PC-3 (cell line): ENCODE data around the gene OR2F2. TPM values are rescaled to one million over a fixed set of nuclear protein-coding genes. Genes with fewer than 3 reads are reported as not detected.

Source experiments
- ATAC-seq: fragments of 200-7000 bp; cut with Tn5 transposase; 2 replicates; pipeline ENCODE4 v1.9.1; 2020; ENCODE audit warnings: mild to moderate bottlenecking, moderate library complexity
- BruUV-seq: library from RNA; stranded (reverse); fragments of 400-500 nt; replicated peaks from 2 replicates; lab custom pipeline; 2021; lab: Mats Ljungman, UMichigan
- CTCF ChIA-PET: fragments of 300-600 bp; sonication (Branson Sonifier 250); formaldehyde crosslinking; loops from one replicate; lab custom pipeline; 2022; ENCODE audit warnings: antibody characterized with exemption; lab: Charles Lee
- POLR2A ChIA-PET: fragments of 300-600 bp; sonication (Branson Sonifier 250); formaldehyde crosslinking; loops from one replicate; lab custom pipeline; 2022; ENCODE audit warnings: antibody characterized with exemption; ENCODE audit not compliant: unreplicated experiment; lab: Charles Lee
- DNase-seq: peaks from one replicate; pipeline ENCODE4 v3.0.0-alpha.2; 2015
- H2AFZ ChIP-seq: fragments of 300-600 bp; sonication (generic); 2 replicates; pipeline ENCODE4 v1.6.0; 2016; ENCODE audit warnings: antibody characterized with exemption, low read length
- H3F3A ChIP-seq: fragments of 300-600 bp; sonication (generic); one replicate; pipeline ENCODE4 v1.6.0; 2017; ENCODE audit warnings: antibody characterized with exemption, low read length, control low read depth, mild to moderate bottlenecking; ENCODE audit not compliant: unreplicated experiment
- H3K27ac ChIP-seq: fragments of 300-600 bp; sonication (generic); 2 replicates; pipeline ENCODE4 v1.5.1; 2016; ENCODE audit warnings: mild to moderate bottlenecking, low read length
- H3K27me3 ChIP-seq: fragments of 300-600 bp; sonication (generic); 2 replicates; pipeline ENCODE4 v1.6.1; 2016; ENCODE audit warnings: low read length, mixed read lengths
- H3K36me3 ChIP-seq: fragments of 300-600 bp; sonication (generic); 2 replicates; pipeline ENCODE4 v1.6.1; 2016; ENCODE audit warnings: low read depth, mixed run types, low read length, mixed read lengths
- H3K4me1 ChIP-seq: fragments of 300-600 bp; sonication (generic); 2 replicates; pipeline ENCODE4 v1.5.1; 2016; ENCODE audit warnings: low read length; ENCODE audit not compliant: insufficient read depth
- H3K4me2 ChIP-seq: fragments of 300-600 bp; sonication (generic); 2 replicates; pipeline ENCODE4 v1.6.0; 2016; ENCODE audit warnings: low read length
- H3K4me3 ChIP-seq: fragments of 300-600 bp; sonication (generic); 2 replicates; pipeline ENCODE4 v1.5.1; 2016; ENCODE audit warnings: mild to moderate bottlenecking, low read length, mixed read lengths
- H3K79me2 ChIP-seq: fragments of 300-600 bp; sonication (generic); 2 replicates; pipeline ENCODE4 v1.6.1; 2017; ENCODE audit warnings: low read length, mixed read lengths
- H3K9ac ChIP-seq: fragments of 300-600 bp; sonication (generic); 2 replicates; pipeline ENCODE4 v1.6.0; 2016; ENCODE audit warnings: mild to moderate bottlenecking, low read length
- H3K9me2 ChIP-seq: fragments of 300-600 bp; sonication (generic); replicated peaks from 2 replicates; pipeline ENCODE4 v1.6.1; 2016; ENCODE audit warnings: mixed run types, low read length, mixed read lengths
- H3K9me3 ChIP-seq: fragments of 300-600 bp; sonication (generic); 2 replicates; pipeline ENCODE4 v1.6.1; 2016; ENCODE audit warnings: low read length, mixed read lengths
- H4K20me1 ChIP-seq: fragments of 300-600 bp; sonication (generic); 2 replicates; pipeline ENCODE4 v1.6.1; 2016; ENCODE audit warnings: low read length, mixed read lengths
- EZH2 ChIP-seq: fragments of 300-600 bp; sonication (generic); IDR thresholded peaks from one replicate; pipeline ENCODE4 v1.6.1; 2017; ENCODE audit warnings: antibody characterized with exemption, mild to moderate bottlenecking, low read length; ENCODE audit not compliant: unreplicated experiment
- EZH2phosphoT487 ChIP-seq: fragments of 300-600 bp; sonication (generic); IDR thresholded peaks from 2 replicates; pipeline ENCODE4 v1.6.1; 2018; ENCODE audit warnings: mild to moderate bottlenecking, antibody characterized with exemption, low read length, borderline replicate concordance
- intact Hi-C: fragments of 100-400 bp; cut with micrococcal nuclease; formaldehyde crosslinking; loops from 2 replicates; pipeline ENCODE4 v1.9.0; 2023
- total RNA-seq: library from RNA; depleted of rRNA; stranded (reverse); fragments of >200 nt; gene quantifications from 2 replicates; pipeline ENCODE4 v1.2.3, GENCODE V29; 2014
- TF ChIP-seq, protein P1 (sequence below): fragments of 300-600 bp; sonication (generic); conservative IDR thresholded peaks from 2 replicates; pipeline ENCODE4 v1.5.1; 2017; ENCODE audit warnings: antibody characterized with exemption, low read depth, mild to moderate bottlenecking, low read length

Gene OR2F2
- total RNA-seq, 1 experiment from 2014 or later: not detected

DNA sequence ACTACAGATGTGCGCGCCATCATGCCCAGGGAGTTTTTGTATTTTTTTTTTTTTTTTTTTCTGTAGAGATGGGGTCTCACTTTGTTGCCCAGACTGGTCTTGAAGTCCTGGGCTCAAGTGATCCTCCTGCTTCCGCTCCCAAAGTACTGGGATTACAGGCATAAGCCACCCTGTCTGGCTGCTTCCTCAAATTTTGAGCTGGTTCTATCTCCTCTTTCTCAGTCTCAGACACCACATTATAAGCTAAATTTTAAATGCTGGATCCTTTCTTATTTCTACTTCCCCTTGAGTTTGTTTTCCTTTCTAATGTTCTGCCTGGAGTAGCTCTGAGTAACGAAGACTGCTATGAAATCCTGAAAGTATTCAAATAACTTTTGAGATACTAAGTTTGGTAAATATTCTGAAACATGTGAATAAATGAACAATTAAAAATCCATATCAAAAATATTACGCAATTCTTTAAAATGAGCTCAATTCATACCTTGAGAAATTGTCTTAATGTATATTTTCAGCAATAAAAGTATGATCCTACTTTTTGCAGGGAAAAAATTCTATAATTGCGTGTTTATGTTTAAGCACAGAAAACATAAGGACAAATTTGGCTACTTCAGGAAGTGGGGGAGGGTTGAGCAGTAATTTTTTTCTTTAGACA, 48.1 kb upstream of the OR2F2 start:
- Histone ChIP-seq H3K4me2 (no peak overlapping the region), H3K4me3 (no peak overlapping the region), H3K9me2 (no peaks in the 10 kb centered on the region), H3K27ac (no peak overlapping the region), H3K4me1 (no peaks in the 10 kb centered on the region), H3K27me3 (no peaks in the 10 kb centered on the region), H4K20me1 (no peaks in the 10 kb centered on the region), H3K36me3 (no peaks in the 10 kb centered on the region), H3K9ac (no peak overlapping the region), H3K79me2 (0 out of 2 replicates have a peak, but pooled peaks cover 5% of the 10 kb centered on the region), H3F3A (no peaks in the 10 kb centered on the region), H2AFZ (no peak overlapping the region), H3K9me3 (no peaks in the 10 kb centered on the region)
- no TSS peak for BruUV-seq
- ChIA-PET POLR2A (no interaction called here), CTCF (interaction anchor here (0.5 kb wide), 1 partner anchor 10 kb away, joined by 3 read pairs; no protein-coding TSS in a partner anchor)
- ATAC-seq (no peak), DNase-seq (no peak)
- intact Hi-C loops: no loop called here
- TF ChIP-seq EZH2phosphoT487 (no peak), EZH2 (no peak)
- TF ChIP-seq, protein P1, sequence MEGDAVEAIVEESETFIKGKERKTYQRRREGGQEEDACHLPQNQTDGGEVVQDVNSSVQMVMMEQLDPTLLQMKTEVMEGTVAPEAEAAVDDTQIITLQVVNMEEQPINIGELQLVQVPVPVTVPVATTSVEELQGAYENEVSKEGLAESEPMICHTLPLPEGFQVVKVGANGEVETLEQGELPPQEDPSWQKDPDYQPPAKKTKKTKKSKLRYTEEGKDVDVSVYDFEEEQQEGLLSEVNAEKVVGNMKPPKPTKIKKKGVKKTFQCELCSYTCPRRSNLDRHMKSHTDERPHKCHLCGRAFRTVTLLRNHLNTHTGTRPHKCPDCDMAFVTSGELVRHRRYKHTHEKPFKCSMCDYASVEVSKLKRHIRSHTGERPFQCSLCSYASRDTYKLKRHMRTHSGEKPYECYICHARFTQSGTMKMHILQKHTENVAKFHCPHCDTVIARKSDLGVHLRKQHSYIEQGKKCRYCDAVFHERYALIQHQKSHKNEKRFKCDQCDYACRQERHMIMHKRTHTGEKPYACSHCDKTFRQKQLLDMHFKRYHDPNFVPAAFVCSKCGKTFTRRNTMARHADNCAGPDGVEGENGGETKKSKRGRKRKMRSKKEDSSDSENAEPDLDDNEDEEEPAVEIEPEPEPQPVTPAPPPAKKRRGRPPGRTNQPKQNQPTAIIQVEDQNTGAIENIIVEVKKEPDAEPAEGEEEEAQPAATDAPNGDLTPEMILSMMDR: no peak

DNA sequence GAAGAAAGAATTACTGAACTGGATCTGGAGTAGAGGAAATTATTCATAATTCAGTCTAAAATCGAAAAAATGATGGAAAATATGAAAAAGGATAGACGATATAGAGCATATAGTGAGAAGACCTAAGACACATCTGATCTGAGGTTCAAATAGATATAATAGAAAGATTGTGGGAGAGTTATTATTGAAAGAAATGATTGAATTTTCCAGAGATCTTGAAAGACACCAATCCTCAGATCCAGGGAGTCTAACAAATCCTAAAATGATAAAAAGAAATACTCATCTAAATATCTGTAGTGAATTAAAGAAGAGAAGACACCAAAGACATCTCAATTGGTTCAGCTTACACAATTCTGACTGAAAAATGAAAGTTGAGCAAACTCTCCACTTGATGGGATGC, 46.0 kb upstream of the OR2F2 start:
- no peaks in the 10 kb centered on the region for H3F3A ChIP-seq
- no peak overlapping the region for H3K4me2 ChIP-seq
- intact Hi-C loops: no loop called here
- H3K36me3 ChIP-seq: no peaks in the 10 kb centered on the region
- H3K9me2 ChIP-seq: no peaks in the 10 kb centered on the region
- no peaks in the 10 kb centered on the region for H4K20me1 ChIP-seq
- DNase-seq (no peak), ATAC-seq (no peak)
- ChIA-PET CTCF (no interaction called here), POLR2A (no interaction called here)
- H3K27ac ChIP-seq: no peak overlapping the region
- no peaks in the 10 kb centered on the region for H3K4me1 ChIP-seq
- H3K9ac ChIP-seq: no peak overlapping the region
- peaks cover 9% of the 10 kb centered on the region; the same call in 1 of the 2 replicates for H3K79me2 ChIP-seq
- no peaks in the 10 kb centered on the region for H3K9me3 ChIP-seq
- no peak overlapping the region for H3K4me3 ChIP-seq
- TF ChIP-seq, protein P1: no peak
- TF ChIP-seq EZH2: no peak
- TF ChIP-seq EZH2phosphoT487: no peak
- BruUV-seq: no TSS peak
- H2AFZ ChIP-seq: no peak overlapping the region
- H3K27me3 ChIP-seq: no peaks in the 10 kb centered on the region

DNA sequence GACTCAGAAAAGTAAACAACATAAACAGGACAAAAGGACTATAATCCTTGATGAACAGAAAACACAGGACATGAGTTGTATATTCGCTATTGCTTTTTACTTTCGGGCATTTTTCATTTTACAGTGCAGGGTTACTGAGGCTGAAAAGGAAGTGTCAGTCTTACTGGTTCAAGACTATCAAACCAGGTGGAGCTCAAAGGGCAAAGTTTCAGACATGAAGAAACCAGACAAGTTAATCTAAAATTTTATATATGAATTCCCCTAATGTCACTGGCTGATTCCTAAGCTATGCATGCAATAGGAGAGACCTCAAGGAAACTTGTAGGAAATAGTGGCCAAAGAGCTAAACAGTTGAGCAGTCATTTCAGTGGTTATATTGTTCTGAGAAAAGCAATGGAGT, 44.5 kb upstream of the OR2F2 start:
- Histone ChIP-seq H3K4me2 (no peak overlapping the region), H3K9me2 (no peaks in the 10 kb centered on the region), H4K20me1 (no peaks in the 10 kb centered on the region), H3K27me3 (no peaks in the 10 kb centered on the region), H2AFZ (no peak overlapping the region), H3K9ac (no peak overlapping the region), H3F3A (no peaks in the 10 kb centered on the region), H3K4me3 (no peak overlapping the region), H3K9me3 (no peaks in the 10 kb centered on the region), H3K4me1 (no peaks in the 10 kb centered on the region), H3K79me2 (peaks cover 18% of the 10 kb centered on the region; the same call in 1 of the 2 replicates), H3K27ac (no peak overlapping the region), H3K36me3 (no peaks in the 10 kb centered on the region)
- no peak for ATAC-seq
- intact Hi-C loops: no loop called here
- CTCF ChIA-PET: no interaction called here
- no TSS peak for BruUV-seq
- TF ChIP-seq EZH2: no peak
- no peak for TF ChIP-seq EZH2phosphoT487
- TF ChIP-seq, protein P1: no peak
- POLR2A ChIA-PET: no interaction called here
- no peak for DNase-seq
